22Rv1 (cell line): Measurements from ENCODE around the gene COQ8A.

ENCODE experiments used
- CTCF ChIP-seq: fragments of 450-650 bp; IDR thresholded peaks from 2 replicates; pipeline ENCODE4 v1.5.1; 2017; ENCODE audit warnings: mild to moderate bottlenecking
- ZFX ChIP-seq: fragments of 450-650 bp; IDR thresholded peaks from 2 replicates; pipeline ENCODE4 v1.6.1; 2017; ENCODE audit warnings: antibody characterized with exemption, borderline replicate concordance

GRCh38 chr1:226991920-226992319 is 51.8 kb downstream of the COQ8A start:
- no peak for TF ChIP-seq CTCF
- no peak for TF ChIP-seq ZFX
